ENCODE data around the gene ATP6AP1.

The ATP6AP1 gene

DNA sequence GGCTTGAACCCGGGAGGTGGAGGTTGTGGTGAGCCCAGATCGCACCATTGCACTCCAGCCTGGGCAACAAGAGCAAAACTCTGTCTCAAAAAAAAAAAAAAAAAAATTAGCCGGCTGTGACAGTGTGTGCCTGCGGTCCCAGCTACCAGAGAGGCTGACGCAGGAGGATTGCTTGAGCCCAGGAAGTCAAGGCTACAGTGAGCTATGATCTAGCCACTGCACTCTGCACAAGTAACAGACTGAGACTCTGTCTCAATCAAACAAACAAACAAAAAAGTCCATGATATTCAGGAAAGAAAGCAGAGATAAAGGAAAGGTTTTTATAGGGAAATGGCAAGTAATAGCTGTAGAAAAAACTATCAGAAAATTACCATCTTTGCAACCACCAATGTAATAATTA lies 52.7 kb downstream of the ATP6AP1 start:
- Histone ChIP-seq H3K9me3 (ENCODE audit: insufficient read depth, low read depth, low read length) (no peaks in the 10 kb centered on the region), H3K27me3 (ENCODE audit: insufficient read depth, low read length) (no peaks in the 10 kb centered on the region; the same call in 1 of the 2 replicates), H3K4me3 (ENCODE audit: low read length) (no peak overlapping the region), H3K9ac (ENCODE audit: low read depth, low read length) (no peak overlapping the region), H3K27ac (ENCODE audit: low read length) (no peak overlapping the region), H3K4me1 (ENCODE audit: insufficient read depth, low read length) (no peaks in the 10 kb centered on the region), H3K36me3 (ENCODE audit: insufficient read depth, low read depth, low read length) (no peaks in the 10 kb centered on the region)

DNA sequence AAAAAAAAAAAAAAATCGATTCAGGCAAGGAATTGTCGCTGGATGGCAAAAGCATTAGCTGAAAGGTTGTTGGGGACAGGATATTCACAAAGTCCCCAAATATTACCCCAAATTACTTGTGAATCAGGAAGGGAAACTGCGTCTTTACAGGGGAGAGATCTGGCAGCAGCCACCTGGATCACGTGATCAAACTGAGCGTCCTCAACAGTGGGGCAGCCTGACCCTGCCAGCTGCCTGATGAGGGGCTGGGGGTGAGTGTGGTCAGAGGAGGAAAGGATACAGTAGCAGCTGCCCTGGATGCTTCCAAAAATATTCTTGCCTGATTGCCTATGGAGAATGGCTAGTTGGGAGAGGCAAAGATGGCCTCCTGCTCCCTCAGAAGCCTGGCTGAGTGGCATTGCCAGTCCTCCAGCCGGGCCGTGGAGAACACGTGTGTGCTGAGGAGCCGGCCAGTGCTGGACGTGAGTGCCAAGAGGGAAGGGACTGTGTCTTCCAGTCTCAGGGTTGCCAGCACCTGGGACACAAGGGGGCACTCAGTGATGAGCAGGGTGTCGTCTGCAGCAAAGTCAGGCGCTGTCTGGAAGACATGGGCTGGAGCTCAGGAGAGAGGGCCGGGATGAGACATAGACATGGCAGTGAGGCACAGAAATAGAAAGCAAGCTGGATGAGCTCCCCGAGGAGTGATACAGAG lies 53.6 kb downstream of the ATP6AP1 start:
- Histone ChIP-seq H3K9ac (ENCODE audit: low read depth, low read length) (no peak overlapping the region), H3K4me1 (ENCODE audit: insufficient read depth, low read length) (no peaks in the 10 kb centered on the region), H3K36me3 (ENCODE audit: insufficient read depth, low read depth, low read length) (no peaks in the 10 kb centered on the region), H3K27me3 (ENCODE audit: insufficient read depth, low read length) (no peaks in the 10 kb centered on the region; the same call in 1 of the 2 replicates), H3K27ac (ENCODE audit: low read length) (no peak overlapping the region), H3K9me3 (ENCODE audit: insufficient read depth, low read depth, low read length) (no peaks in the 10 kb centered on the region), H3K4me3 (ENCODE audit: low read length) (no peak overlapping the region)

GRCh38 chrX:154482786-154483185 lies 54.3 kb downstream of the ATP6AP1 start:
- H3K27ac ChIP-seq (ENCODE audit: low read length), result no peak overlapping the region
- no peak overlapping the region for H3K9ac ChIP-seq (ENCODE audit: low read depth, low read length)
- no peaks in the 10 kb centered on the region; the same call in 1 of the 2 replicates for H3K27me3 ChIP-seq (ENCODE audit: insufficient read depth, low read length)
- no peak overlapping the region for H3K4me3 ChIP-seq (ENCODE audit: low read length)
- H3K4me1 ChIP-seq (ENCODE audit: insufficient read depth, low read length), result no peaks in the 10 kb centered on the region
- H3K9me3 ChIP-seq (ENCODE audit: insufficient read depth, low read depth, low read length), result no peaks in the 10 kb centered on the region
- H3K36me3 ChIP-seq (ENCODE audit: insufficient read depth, low read depth, low read length), result no peaks in the 10 kb centered on the region

GRCh38 chrX:154483325-154483724 lies 54.8 kb downstream of the ATP6AP1 start:
- no peak overlapping the region for H3K27ac ChIP-seq (ENCODE audit: low read length)
- H3K27me3 ChIP-seq (ENCODE audit: insufficient read depth, low read length), result no peaks in the 10 kb centered on the region; the same call in 1 of the 2 replicates
- H3K36me3 ChIP-seq (ENCODE audit: insufficient read depth, low read depth, low read length), result no peaks in the 10 kb centered on the region
- no peaks in the 10 kb centered on the region for H3K4me1 ChIP-seq (ENCODE audit: insufficient read depth, low read length)
- H3K9me3 ChIP-seq (ENCODE audit: insufficient read depth, low read depth, low read length), result no peaks in the 10 kb centered on the region
- no peak overlapping the region for H3K4me3 ChIP-seq (ENCODE audit: low read length)
- H3K9ac ChIP-seq (ENCODE audit: low read depth, low read length), result no peak overlapping the region

DNA sequence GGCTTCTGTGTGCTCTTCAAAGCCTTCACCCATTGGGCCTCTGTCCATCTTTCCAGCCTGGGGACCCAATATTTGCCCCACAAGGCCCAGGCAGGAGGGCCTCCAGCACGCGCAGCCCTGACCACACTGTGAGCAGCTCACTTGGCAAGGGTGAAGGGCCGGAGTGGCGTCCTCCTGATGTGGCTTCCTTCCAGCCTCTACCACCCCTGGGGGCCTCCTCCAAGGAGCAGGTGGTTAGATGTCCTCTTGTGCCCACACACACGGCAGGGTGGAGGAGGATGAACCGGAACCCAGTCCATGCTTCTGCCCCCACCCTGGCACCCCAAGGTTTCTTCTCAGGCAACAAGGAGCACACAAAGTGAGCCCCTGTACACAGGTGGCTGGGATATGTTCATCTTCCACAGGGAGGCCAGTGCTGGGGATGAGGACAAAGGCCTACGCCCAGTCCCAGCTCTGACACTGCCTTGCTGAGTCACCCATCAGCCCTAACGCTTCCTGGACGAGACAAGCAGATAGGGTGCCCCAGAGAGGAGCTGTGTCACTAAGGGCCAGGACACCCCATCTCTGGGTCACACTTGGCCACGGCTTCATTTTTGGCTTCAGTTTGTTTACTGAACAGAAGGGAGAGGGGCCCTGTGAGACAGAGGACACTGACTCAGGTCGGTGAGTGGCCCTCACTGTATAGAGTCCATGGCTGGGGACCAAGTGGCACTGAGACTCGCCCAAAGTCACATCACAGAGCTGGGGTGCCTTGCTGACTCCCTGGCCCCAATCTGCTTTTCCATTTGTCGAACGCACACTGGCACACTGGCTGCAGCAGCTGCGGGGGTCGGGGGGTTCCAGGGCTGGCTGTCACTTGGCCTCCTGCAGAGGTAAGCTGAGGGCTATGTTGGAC lies 56.0 kb downstream of the ATP6AP1 start:
- Histone ChIP-seq H3K27ac (ENCODE audit: low read length) (no peak overlapping the region), H3K4me3 (ENCODE audit: low read length) (no peak overlapping the region), H3K4me1 (ENCODE audit: insufficient read depth, low read length) (no peaks in the 10 kb centered on the region), H3K9me3 (ENCODE audit: insufficient read depth, low read depth, low read length) (no peaks in the 10 kb centered on the region), H3K27me3 (ENCODE audit: insufficient read depth, low read length) (peaks cover 3% of the 10 kb centered on the region; the same call in 1 of the 2 replicates), H3K36me3 (ENCODE audit: insufficient read depth, low read depth, low read length) (no peaks in the 10 kb centered on the region), H3K9ac (ENCODE audit: low read depth, low read length) (no peak overlapping the region)

- Histone ChIP-seq H3K36me3 (ENCODE audit: insufficient read depth, low read depth, low read length) (no peaks in the 10 kb centered on the region), H3K9ac (ENCODE audit: low read depth, low read length) (peak overlapping the region; percentile 45; the same call in 1 of the 2 replicates), H3K27me3 (ENCODE audit: insufficient read depth, low read length) (peaks cover 7% of the 10 kb centered on the region; the same call in 1 of the 2 replicates), H3K4me1 (ENCODE audit: insufficient read depth, low read length) (no peaks in the 10 kb centered on the region), H3K4me3 (ENCODE audit: low read length) (peak overlapping the region; percentile 62), H3K27ac (ENCODE audit: low read length) (no peak overlapping the region), H3K9me3 (ENCODE audit: insufficient read depth, low read depth, low read length) (no peaks in the 10 kb centered on the region)
Observed at GRCh38 chrX:154485150-154486051, 56.9 kb downstream of the ATP6AP1 start.

- H3K4me3 ChIP-seq (ENCODE audit: low read length), result peak overlapping the region; percentile 62
- H3K27ac ChIP-seq (ENCODE audit: low read length), result no peak overlapping the region
- peaks cover 7% of the 10 kb centered on the region; the same call in 1 of the 2 replicates for H3K27me3 ChIP-seq (ENCODE audit: insufficient read depth, low read length)
- H3K4me1 ChIP-seq (ENCODE audit: insufficient read depth, low read length), result no peaks in the 10 kb centered on the region
- H3K9me3 ChIP-seq (ENCODE audit: insufficient read depth, low read depth, low read length), result no peaks in the 10 kb centered on the region
- no peaks in the 10 kb centered on the region for H3K36me3 ChIP-seq (ENCODE audit: insufficient read depth, low read depth, low read length)
- peak overlapping the region; percentile 45; the same call in 1 of the 2 replicates for H3K9ac ChIP-seq (ENCODE audit: low read depth, low read length)
Observed at GRCh38 chrX:154486052-154486395, 57.5 kb downstream of the ATP6AP1 start.

Data from iPS-20b (cell line).